ENCODE data around the gene C12orf54.
"Not testable (repeated sequence)": the region's sequence is repeated elsewhere in the genome, so short reads cannot be mapped to it uniquely, and the experiment has no call there.

Gene C12orf54

DNA sequence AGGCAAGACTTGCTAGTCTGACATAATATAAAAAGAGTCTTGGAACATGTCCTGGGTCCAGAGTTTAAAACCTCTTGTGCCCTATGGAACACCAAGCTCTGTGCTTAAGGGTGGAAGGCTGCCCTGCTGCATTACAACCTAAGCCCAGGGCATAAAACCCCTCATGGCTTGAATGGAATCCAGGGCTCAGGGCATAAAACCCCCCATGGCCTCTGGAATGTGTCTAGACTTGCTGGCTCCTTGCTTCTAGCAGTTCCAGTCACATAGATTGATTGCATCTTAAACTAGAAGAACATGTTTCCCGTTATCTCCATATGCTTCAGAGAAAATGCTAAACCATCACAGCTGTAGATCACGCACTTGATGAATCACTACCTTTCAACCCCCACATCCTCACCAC, 24.5 kb downstream of the C12orf54 start:
- H3K27ac ChIP-seq, H3K4me3 ChIP-seq: not testable (repeated sequence)

DNA sequence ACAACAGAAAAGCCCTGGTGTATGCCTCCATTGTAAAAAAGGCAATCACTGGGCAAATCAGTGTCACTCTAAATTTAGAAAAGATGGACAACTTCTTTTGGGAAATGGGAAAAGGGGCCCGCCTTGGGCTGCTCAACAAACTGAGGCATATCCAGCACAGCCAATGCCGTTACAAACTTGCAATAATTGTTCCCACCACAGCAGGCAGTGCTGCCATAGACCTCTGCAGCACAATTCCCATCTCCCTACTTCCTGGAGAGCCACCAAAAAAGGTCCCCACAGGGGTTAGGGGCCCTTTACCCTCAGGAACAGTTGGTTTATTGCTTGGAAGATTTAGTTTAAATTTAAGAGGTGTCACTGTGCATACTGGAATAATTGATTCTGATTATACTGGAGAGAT, 26.7 kb downstream of the C12orf54 start:
- Histone ChIP-seq H3K4me3 (no peak overlapping the region), H3K27ac (no peak overlapping the region)

DNA sequence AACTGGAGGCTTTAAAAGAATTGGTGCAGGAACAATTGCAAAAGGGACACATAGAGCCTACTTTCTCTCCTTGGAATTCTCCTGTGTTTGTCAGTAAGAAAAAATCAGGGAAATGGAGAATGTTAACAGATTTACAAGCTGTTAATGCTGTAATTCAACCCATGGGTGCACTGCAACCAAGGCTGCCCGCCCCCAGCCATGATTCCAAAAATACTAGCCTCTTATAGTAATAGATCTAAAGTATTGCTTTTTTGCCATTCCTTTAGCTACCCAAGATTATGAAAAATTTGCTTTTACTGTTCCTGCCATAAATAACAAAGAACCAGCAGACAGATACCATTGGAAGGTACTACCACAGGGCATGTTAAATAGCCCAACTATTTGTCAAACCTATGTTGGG, 27.8 kb downstream of the C12orf54 start:
- H3K4me3 ChIP-seq = no peak overlapping the region
- no peak overlapping the region for H3K27ac ChIP-seq

DNA sequence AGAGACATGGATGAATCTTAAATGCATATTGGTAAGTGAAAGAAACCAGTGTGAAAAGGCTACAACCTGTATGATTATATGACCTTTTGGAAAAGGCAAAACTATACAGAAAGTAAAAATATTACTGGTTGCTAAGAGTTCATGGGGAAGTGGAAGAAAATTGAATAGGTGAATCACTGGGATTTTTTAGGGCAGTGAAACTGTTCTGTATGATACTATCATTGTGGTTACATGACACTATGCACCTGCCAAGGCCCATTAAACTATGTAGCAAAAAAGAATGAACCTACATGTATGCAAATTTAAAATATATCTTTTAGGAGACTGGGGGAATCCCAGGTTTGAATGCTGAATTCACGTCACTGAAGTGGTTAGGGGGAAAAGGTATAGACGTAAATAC, 30.6 kb downstream of the C12orf54 start:
- Histone ChIP-seq H3K4me3 (no peak overlapping the region), H3K27ac (no peak overlapping the region)

DNA sequence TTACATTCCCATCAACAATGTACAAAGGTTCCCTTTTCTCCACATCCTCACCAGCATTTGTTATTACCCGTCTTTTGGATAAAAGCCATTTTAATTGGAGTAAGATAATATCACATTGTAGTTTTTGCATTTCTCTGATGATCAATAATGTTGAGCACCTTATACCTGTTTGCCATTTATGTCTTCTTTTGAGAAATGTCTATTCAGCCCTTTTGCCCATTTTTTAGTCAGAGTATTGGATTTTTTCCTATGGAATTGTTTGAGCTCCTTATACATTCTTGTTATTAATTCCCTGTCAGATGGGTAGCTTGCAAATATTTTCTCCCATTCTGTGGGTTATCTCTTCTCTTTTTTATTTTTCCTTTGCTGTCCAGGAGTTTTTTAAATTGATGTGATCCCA, 32.4 kb downstream of the C12orf54 start:
- Histone ChIP-seq H3K4me3 (no peak overlapping the region), H3K27ac (no peak overlapping the region)

DNA sequence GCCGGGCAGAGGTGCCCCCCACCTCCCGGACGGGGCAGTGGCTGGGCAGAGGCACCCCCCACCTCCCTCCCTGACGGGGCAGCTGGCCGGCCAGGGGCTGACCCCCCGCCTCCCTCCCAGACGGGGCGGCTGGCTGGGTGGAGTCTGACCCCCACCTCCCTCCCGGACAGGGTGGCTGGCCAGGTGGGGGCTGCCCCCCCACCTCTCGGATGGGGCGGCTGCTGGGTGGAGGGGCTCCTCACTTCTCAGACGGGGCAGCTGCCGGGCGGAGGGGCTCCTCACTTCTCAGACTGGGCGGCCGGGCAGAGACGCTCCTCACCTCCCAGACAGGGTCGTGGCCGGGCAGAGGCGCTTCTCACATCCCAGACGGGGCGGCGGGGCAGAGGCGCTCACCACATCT, 38.1 kb downstream of the C12orf54 start:
- not testable (repeated sequence) for H3K4me3 ChIP-seq, H3K27ac ChIP-seq

DNA sequence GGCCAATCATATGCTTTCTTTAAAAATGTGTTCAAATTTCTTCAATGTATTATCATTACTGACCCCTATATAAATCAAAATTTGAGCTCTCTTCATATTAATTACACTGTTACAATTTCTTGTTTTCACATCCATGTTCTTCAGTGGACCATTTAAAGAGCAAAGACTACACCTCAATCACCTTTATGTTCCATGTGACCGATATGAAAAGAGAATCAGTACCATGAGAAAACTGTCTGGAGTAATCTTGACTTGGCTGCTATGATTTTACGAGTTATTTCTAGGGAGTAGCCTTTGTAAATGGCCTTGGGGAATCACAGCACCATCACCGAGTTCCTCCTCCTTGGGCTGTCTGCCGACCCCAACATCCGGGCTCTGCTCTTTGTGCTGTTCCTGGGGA, 43.0 kb downstream of the C12orf54 start, which contains the start of gene OR8S1:
Gene OR8S1, plus strand, starts transcription at position 301 of the 400 bp plus-strand sequence. Its CDS starts 0 bp downstream, at position 301.
- no peak within 1 kb of the TSS for H3K4me3 ChIP-seq
- H3K27ac ChIP-seq = no peak within 1 kb of the TSS

DNA sequence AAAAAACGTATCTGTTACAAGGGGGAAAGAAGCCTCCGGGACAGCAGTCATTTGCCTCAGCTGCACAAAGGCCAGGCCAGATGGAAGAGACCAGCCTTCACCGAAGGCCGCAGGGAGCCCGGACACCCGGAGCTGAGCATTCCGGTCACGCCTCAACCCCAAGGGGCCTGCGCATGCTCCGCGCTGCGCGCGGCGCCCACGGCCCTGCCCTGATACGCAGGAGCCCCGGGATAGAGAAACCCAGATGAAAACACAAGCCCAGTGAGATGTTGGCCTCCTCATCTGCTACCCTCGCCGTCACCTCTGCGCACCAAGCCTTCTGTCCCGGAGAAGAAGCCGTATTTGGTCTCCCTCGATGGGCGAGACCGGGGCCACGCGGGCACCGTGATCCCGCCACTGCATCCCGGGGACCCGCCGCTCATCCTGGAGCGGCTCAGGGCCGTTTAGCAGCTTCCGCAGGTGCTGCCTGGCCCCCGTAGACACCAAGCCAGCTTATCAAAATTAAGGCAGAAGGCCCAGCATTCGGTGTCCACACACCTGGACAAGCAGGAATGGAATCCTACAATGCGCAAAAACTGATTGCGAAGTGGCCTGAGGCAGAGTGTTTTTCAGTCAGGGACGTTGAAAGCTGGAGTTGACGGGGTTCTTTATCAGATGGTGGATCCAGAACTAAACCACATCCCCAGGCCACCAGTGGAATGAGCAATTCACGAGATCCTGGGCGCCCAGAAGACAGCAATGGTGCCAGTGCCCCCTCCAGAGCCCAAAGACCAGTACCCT, 45.8 kb downstream of the C12orf54 start:
- H3K4me3 ChIP-seq = no peak overlapping the region
- no peak overlapping the region for H3K27ac ChIP-seq

DNA sequence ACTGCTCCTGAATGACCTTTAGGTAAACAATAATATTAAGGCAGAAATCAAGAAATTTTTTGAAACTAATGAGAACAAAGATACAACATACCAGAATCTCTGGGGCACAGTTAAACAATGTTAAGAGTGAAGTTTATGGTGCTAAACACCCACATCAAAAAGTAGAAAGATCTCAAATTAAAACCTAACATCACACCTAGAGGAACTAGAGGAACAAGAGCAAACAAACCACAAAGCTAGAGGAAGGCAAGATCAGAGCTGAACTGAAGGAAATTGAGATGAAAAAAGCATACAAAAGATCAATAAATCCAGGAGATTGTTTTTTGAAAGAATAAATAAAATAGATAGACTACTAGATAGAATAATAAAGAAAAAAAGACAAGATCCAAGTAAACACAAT, 50.3 kb downstream of the C12orf54 start:
- Histone ChIP-seq H3K27ac (no peak overlapping the region), H3K4me3 (no peak overlapping the region)

DNA sequence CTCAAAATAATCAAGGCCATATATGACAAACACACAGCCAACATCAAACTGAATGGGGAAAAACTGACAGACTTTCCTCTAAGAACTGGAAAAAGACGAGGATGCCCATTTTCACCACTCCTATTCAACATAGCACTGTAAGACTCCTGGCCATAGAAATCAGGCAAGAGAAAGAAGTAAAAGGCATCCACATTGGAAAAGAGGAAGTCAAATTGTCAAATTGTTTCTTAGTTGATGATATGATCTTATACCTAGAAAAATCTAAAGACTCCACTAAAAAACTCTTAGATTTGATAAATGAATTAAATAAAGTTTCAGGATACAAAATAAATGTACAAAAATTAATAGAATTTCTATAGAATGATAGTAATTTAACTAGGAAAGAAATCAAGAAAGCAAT, 54.3 kb downstream of the C12orf54 start:
- Histone ChIP-seq H3K4me3 (no peak overlapping the region), H3K27ac (no peak overlapping the region)

DNA sequence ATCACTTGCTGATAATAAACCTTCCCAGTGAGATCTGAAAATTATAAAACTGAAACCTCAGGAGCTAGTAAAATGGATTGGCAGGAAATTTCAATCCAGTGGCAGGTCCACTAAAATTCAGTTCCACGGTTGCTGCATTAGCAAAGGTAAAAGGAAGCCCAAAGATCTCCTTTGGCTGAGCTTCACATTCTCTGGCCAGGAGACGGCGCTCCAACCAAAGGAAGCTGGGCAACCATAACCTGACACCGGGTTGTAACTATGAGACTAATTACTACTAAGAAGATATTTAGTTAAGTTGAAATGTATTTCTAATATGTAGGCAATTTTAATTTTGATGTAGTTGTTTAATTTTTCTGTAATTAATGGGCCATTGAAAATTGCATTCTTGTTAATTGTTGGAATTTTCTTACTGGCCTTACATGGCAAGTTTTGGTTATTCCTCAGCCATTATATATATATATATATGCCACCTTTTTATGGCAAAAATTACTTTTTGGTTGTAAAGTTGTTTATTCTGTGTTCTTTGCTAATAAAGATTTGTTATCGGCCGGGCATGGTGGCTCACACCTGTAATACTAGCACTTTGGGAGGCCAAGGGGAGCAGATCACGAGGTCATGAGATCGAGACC, 60.1 kb downstream of the C12orf54 start:
- Histone ChIP-seq H3K4me3 (no peak overlapping the region), H3K27ac (no peak overlapping the region)

DNA sequence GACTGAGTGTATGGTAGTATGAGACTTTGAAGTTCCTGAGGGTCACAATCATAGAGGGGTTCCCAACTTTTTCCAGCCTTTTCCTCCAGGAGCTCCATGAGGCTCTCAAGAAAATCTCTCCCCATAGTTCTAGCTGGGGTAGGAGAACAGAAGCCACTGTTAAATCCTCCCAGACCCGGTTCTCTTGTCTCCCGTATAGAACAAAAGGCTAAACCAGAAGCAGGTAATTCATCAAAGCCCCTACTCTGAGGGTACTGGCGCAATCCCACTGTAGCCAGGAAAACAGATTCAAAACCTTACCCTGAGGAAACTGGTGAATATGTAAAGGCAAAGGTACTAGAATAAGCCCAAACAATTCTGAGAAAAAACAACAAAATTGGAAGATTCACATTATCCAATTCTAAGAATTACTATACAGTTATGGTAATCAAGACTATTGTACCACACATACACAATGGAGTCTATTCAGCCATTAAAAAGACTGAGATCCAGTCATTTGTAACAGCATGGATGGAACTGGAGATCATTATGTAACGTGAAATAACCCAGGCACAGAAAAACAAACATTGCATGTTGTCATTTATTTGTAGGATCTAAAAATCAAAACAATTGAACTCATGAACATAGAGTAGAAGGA, 63.7 kb downstream of the C12orf54 start:
- H3K4me3 ChIP-seq = no peak overlapping the region

More for the DNA sequence above, 63.7 kb downstream of the C12orf54 start:
- no peak overlapping the region for H3K27ac ChIP-seq
